ENCODE data around the gene TBC1D16. TPM values are rescaled to one million over a fixed set of nuclear protein-coding genes. Genes with fewer than 3 reads are reported as not detected.
"Not testable (repeated sequence)": the region's sequence is repeated elsewhere in the genome, so short reads cannot be mapped to it uniquely, and the experiment has no call there.

The TBC1D16 gene
- total RNA-seq, 2 experiments from 2014 or later, result 5.4 TPM

DNA sequence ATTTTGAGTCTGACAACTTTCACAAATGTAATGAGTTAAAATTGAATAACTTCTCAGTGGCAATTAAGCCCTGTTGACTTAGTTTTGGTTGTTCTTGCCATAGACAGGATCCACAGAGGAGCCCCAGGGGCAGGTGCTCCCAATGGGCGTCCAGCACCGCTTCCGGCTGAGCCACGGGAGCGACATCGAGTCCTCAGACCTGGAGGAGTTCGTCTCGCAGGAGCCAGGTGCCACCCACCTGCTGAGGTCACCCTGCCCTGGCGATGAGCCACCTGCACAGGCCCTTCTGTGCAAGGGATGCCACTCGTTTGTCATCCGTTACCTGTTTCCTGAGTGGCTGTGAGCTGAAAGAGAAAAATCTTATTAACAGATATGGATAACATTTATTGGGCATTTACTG, 11.5 kb upstream of the TBC1D16 start:
- POLR2A ChIA-PET, result no interaction called here
- CTCF ChIA-PET, result no interaction called here
- Mint-ChIP-seq H3K27me3 (no peaks in the 10 kb centered on the region), H3K4me1 (ENCODE audit: low read depth) (no peaks in the 10 kb centered on the region), H3K9me3 (no peaks in the 10 kb centered on the region), H3K36me3 (no peaks in the 10 kb centered on the region), H3K27ac (no peak overlapping the region), H3K4me3 (no peak overlapping the region)
- intact Hi-C loops (cut with micrococcal nuclease), result no loop called here
- DNase-seq, result no peak

DNA sequence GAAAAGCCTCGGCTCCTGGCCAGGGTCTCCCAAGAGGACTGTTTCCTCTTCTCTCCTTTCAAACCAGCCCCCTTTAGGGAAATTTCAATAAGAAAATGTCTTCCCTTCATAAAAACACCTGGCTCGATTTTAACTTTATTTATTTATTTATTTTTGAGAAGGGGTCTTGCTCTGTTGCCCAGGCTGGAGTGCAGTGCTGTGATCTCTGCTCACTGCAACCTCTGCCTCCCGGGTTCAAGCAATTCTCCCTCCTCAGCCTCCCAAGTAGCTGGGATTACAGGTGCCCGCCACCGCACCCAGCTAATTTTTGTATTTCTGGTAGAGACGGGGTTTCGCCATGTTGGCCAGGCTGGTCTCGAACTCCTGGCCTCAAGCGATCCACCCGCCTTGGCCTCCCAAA, 11.0 kb upstream of the TBC1D16 start:
- DNase-seq; H3K27me3 Mint-ChIP-seq; POLR2A ChIA-PET; H3K36me3 Mint-ChIP-seq; H3K9me3 Mint-ChIP-seq; H3K4me3 Mint-ChIP-seq; H3K4me1 Mint-ChIP-seq (ENCODE audit: low read depth); H3K27ac Mint-ChIP-seq; intact Hi-C loops (cut with micrococcal nuclease): not testable (repeated sequence)
- CTCF ChIA-PET, result interaction anchor here (0.8 to 1.0 kb wide), 2 partner anchors 39 to 41 kb away, joined by 3 read pairs; no protein-coding TSS in a partner anchor

DNA sequence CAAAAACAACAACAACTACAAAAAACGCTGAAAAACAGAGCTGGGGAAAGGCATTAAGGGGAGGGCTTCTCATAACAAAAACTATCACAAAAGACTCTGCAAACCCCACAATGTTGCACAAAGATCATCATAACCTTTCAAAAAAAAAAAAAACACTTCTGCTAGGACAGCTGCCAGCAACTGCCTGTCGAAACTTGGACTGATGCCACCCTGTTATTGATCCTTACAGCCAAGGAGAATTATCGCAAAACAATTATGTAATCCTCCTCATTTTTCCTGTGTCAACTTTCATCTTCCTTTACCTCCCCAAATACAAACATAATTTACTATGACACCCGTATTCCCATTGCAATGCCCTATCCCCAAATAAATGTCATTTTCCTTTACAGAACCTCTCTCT, 10.0 kb upstream of the TBC1D16 start:
- Mint-ChIP-seq H3K27ac (no peak overlapping the region), H3K36me3 (no peaks in the 10 kb centered on the region), H3K4me3 (no peak overlapping the region), H3K4me1 (ENCODE audit: low read depth) (no peaks in the 10 kb centered on the region), H3K27me3 (no peaks in the 10 kb centered on the region), H3K9me3 (no peaks in the 10 kb centered on the region)
- ChIA-PET CTCF (interaction anchor here (1.0 kb wide), 1 partner anchor 38 kb away, joined by 3 read pairs; no protein-coding TSS in a partner anchor), POLR2A (no interaction called here)
- intact Hi-C loops (cut with micrococcal nuclease), result no loop called here
- no peak for DNase-seq

DNA sequence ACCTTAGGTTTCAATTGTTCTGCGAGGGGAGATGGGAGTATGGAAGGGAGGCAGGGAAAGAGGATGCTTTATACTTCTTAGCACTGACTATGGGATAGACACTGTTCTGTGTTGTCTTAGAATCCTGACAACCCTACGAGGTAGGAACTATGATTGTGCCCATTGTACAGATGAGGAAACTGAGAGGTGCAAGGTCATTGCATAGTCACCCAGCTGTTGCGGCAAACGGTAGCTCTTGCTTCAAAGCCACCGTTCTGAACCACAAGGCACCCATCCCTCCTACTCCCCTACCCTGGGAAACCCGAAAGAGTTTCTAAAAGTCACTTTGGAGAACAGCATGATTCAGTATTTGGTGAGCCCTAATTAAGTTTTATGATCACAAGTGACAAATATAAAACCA, 8.3 kb upstream of the TBC1D16 start:
- intact Hi-C loops (cut with micrococcal nuclease), result no loop called here
- H3K27me3 Mint-ChIP-seq, result no peaks in the 10 kb centered on the region

DNA sequence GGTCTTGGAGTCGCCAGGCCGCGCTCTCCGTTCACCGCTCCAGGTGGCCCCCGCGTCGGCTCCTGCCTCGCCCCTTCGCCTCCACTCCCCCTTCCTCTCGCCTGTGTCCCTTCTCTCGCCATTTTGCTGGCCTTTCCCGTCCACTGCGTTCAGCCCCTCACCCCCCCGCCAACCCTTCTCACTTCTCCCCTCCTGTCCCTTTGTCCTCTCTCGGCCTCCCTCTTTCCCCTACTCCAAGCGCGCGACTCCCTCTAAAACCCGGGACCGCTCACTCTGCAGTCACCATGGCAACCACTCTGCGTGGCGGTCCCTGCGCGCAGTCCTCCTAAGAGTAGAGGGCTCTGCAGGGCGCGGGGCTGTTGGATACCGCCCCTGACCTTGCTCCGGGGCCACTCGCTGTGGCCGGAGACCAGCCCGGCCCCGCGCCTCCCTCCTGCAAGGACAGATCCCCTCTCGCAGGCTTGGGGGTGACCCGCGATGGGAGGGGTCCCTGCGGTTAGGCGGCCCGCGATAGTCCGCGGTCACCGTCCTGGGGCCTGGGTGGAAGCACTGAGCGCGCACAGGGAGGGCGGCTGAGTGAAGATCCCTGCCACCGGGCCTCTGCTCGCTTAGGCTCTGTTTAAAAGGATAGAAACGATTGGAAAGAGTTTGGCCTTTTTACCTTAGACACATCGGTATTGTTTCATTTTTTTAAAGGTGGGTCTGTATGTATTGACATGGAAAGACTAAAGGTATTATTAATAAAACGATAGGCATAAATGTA, 1.2 kb upstream of the TBC1D16 start:
- POLR2A ChIA-PET, result no interaction called here
- no peaks in the 10 kb centered on the region for H3K36me3 Mint-ChIP-seq
- CTCF ChIA-PET, result interaction anchor here (1.2 kb wide), 1 partner anchor 65 kb away, joined by 6 read pairs; the partner anchor contains the start of gene GAA
- no peak overlapping the region for H3K27ac Mint-ChIP-seq
- H3K27me3 Mint-ChIP-seq, result peaks cover 7% of the 10 kb centered on the region
- H3K4me1 Mint-ChIP-seq (ENCODE audit: low read depth), result peaks cover 8% of the 10 kb centered on the region
- H3K4me3 Mint-ChIP-seq, result peak overlapping the region; percentile 80
- intact Hi-C loops (cut with micrococcal nuclease), result loop anchor here (5.0 kb wide), 1 partner anchor 40 kb away; no protein-coding TSS in a partner anchor
- peak; percentile 35 for DNase-seq
- H3K9me3 Mint-ChIP-seq, result no peaks in the 10 kb centered on the region

More for the DNA sequence above, 8.3 kb upstream of the TBC1D16 start:
- CTCF ChIA-PET, result interaction anchor here (1.4 kb wide), 1 partner anchor 39 kb away, joined by 3 read pairs; no protein-coding TSS in a partner anchor
- Mint-ChIP-seq H3K27ac (no peak overlapping the region), H3K4me1 (ENCODE audit: low read depth) (no peaks in the 10 kb centered on the region), H3K36me3 (no peaks in the 10 kb centered on the region), H3K9me3 (no peaks in the 10 kb centered on the region), H3K4me3 (no peak overlapping the region)
- POLR2A ChIA-PET, result no interaction called here
- no peak for DNase-seq

DNA sequence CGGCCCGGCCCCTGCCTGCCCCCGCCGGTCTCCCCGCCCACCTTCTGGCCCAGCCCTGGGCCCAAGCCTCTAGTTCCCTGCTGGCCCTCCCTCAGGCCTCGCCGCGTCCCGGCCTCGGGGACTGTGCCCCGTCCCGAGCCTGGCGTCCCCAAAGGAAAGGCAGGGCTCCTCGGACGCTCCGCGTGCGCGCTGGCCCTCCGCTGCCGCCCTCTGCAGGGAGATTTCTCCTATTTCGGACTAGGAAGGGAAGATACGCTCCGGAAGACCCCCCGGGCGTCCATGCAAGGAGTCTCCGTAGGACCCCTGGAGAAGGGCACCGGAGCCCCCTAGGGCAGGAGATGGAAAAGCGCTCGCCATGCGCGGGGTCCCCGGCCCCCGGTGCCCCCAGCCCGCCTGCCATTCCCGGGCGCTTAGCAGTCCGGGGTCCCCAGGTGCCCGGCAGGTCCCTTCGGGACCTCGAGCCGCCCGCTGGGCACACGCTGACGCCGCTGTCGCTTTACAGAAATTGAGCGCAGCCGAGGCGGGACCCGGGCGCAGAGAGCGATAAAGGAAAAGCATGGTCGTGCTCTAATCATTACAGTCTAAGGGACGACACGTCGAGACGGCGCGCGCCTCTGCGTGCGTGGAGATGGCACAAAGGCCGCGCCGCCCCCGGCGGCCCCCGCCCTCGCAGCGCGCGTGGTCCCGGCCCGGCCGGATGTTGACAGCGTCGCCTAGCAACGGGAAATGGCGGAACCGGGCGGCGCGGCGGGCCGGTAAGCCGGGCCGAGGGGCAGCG, 454 bp upstream of the TBC1D16 start, which contains the start of gene CCDC40:
Gene CCDC40 (plus strand): TSS at position 706 of the 778 bp plus-strand sequence. CDS start 21 bp downstream, at position 727.
- CTCF ChIA-PET, result no interaction called here
- Mint-ChIP-seq H3K9me3 (no peaks in the 10 kb centered on the region), H3K4me1 (ENCODE audit: low read depth) (peaks cover 8% of the 10 kb centered on the region), H3K27ac (no peak within 1 kb of the TSS), H3K36me3 (no peaks in the 10 kb centered on the region), H3K4me3 (peak within 1 kb of the TSS; percentile 80), H3K27me3 (peaks cover 7% of the 10 kb centered on the region)
- POLR2A ChIA-PET, result no interaction called here
- peak; percentile 80 for DNase-seq
- intact Hi-C loops (cut with micrococcal nuclease), result loop anchor here (5.0 kb wide), 1 partner anchor 39 kb away; no protein-coding TSS in a partner anchor

DNA sequence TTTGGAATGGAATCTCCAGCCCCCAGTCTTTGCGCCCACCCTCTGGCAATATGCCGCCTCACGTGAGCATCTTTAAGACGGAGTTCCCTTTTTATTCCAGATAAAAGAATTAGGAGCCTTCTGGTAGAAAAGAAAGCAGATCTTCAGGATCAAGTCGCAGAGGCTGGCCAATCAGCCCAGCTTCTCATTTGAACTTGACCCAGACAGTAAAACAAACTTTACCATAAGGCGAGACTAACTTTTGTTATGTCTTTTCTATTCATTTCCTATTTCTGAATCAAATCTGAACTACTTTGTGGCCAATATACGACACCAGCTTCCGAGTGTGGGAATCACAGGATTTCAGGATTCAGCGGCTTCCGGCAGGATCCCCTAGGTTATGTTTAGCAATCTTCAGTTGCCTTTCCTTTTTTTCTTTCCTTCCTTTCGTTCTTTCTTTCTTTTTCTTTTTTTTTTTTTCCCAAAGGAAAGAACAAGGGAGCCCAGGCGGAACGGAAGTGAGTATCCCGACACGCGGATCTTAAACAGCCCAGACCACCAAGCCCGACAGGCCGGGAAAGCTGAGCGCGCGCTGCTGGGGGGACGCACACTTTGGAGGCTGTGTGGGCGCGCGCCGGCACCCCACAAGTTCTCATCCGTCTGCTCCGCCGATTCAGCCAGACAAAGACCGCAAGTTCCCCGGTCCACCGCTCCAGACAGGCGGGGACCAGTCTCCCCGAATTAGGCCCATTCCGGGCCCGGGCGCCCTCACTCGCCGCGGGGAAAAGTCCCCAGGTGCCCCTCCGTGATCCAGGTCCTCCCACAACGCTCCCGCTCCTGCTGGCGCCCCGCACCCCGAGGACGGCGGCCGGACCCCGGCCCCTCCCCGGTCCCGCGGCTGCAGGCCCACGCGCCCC, 633 bp downstream of the TBC1D16 start:
- Mint-ChIP-seq H3K27ac (no peak overlapping the region), H3K36me3 (no peaks in the 10 kb centered on the region), H3K27me3 (peaks cover 7% of the 10 kb centered on the region), H3K9me3 (no peaks in the 10 kb centered on the region), H3K4me3 (peak overlapping the region; percentile 77), H3K4me1 (ENCODE audit: low read depth) (peaks cover 8% of the 10 kb centered on the region)
- ChIA-PET CTCF (interaction anchor here (0.9 to 3.8 kb wide), 3 partner anchors 27 to 47 kb away, joined by 3 to 19 read pairs (median 4); no protein-coding TSS in a partner anchor), POLR2A (no interaction called here)
- intact Hi-C loops (cut with micrococcal nuclease), result loop anchor here (5.0 kb wide), 1 partner anchor 38 kb away; no protein-coding TSS in a partner anchor
- peak; percentile 58 for DNase-seq

DNA sequence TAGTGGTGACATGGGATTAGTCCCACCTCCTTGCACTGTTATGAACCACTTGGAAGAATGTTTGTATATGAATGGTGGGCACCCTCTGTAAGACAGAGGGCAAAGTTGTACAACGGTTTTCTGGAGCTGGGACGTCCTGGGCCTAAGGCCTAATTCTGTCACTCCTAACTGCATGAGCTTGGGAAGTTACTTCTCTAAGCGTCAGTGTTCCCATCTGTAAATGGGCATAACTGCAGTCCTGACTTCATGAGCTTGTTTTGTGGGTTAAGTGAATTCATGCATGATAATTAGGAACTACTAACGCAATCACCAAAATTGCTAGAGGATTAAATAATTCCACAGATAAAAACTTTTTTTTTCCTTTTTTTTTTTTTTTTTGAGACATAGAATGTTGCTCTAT, 1.8 kb downstream of the TBC1D16 start:
- POLR2A ChIA-PET, result no interaction called here

DNA sequence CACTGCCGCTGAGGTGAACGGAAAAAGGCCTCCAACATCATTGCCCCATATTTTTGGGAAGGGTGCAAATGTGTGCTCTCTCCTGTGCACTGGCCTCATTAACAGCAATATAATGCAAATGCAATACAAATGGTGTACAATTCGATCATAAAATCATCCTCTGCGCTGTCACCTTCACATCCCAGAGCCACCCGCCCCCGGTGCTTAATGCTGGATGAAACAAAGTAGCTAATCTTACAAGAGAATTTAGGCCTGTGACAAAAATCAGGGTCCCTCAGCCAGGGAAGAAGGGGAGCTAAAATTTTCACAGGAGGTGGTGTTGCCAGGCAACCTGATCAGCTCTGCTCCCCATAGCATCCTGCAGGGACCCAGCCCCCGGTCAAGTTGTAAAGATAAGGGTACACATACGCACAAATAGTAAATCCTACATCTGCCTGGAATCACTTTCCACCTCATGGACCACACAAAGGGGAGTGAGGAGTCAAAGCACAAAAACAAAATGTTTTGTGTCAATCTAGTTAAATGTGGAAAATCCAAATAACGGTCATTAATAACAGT, 3.0 kb downstream of the TBC1D16 start:
- Mint-ChIP-seq H3K27ac (no peak overlapping the region), H3K9me3 (no peaks in the 10 kb centered on the region), H3K36me3 (no peaks in the 10 kb centered on the region), H3K4me3 (no peak overlapping the region), H3K27me3 (peaks cover 7% of the 10 kb centered on the region), H3K4me1 (ENCODE audit: low read depth) (peaks cover 8% of the 10 kb centered on the region)
- DNase-seq, result no peak
- intact Hi-C loops (cut with micrococcal nuclease), result no loop called here
- ChIA-PET CTCF (interaction anchor here (1.1 to 3.8 kb wide), 2 partner anchors 24 to 69 kb away, joined by 5 to 19 read pairs; partner anchors contain the start of gene GAA), POLR2A (no interaction called here)

More for the DNA sequence above, 1.8 kb downstream of the TBC1D16 start:
- peaks cover 7% of the 10 kb centered on the region for H3K27me3 Mint-ChIP-seq
- intact Hi-C loops (cut with micrococcal nuclease), result no loop called here
- no peak for DNase-seq
- H3K4me1 Mint-ChIP-seq (ENCODE audit: low read depth), result peaks cover 8% of the 10 kb centered on the region
- CTCF ChIA-PET, result interaction anchor here (0.9 to 3.8 kb wide), 3 partner anchors 26 to 49 kb away, joined by 3 to 19 read pairs (median 4); no protein-coding TSS in a partner anchor
- no peak overlapping the region for H3K27ac Mint-ChIP-seq
- H3K36me3 Mint-ChIP-seq, result no peaks in the 10 kb centered on the region
- H3K4me3 Mint-ChIP-seq, result no peak overlapping the region
- H3K9me3 Mint-ChIP-seq, result no peaks in the 10 kb centered on the region

DNA sequence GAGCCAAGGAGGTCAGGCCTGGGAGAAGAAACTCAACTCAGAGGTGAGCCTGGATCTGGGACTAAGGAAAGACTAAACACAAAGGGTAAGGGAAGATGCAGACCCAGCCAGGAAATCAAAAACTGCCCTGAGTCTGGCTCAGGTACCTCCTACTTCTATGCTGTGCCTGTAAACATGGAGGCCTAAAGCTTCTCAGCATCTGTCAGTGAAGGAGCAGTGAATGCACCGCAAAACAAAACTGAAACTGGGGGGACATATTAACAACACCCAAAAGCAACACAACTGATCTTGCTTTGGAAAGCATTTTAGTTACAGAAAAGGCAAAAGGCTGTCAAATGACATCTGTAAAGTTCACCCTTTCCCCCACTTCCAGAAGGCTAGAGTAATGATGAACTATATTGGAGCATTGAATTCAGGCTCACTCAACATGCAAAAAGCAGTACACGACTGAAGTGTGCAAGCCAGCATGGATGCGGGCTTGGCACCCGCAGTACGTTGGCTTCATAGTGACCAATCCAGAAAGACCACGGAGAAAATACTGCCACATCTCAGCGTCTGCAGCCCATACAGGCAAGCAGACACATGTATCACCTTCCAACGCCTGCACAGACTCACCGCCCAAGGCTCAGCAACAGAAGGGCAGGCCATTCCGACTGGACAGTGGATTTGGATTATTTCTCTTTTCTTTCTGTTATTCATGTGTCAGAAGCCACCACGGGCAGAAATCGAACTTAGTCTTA, 3.8 kb downstream of the TBC1D16 start:
- peaks cover 7% of the 10 kb centered on the region for H3K27me3 Mint-ChIP-seq
- no peak for DNase-seq
- intact Hi-C loops (cut with micrococcal nuclease), result no loop called here
- CTCF ChIA-PET, result interaction anchor here (3.8 kb wide), 1 partner anchor 24 kb away, joined by 19 read pairs; no protein-coding TSS in a partner anchor
- peaks cover 8% of the 10 kb centered on the region for H3K4me1 Mint-ChIP-seq (ENCODE audit: low read depth)
- POLR2A ChIA-PET, result no interaction called here
- no peaks in the 10 kb centered on the region for H3K36me3 Mint-ChIP-seq
- H3K4me3 Mint-ChIP-seq, result no peak overlapping the region
- no peak overlapping the region for H3K27ac Mint-ChIP-seq
- H3K9me3 Mint-ChIP-seq, result no peaks in the 10 kb centered on the region
